HepG2 (cell line): ENCODE data around the gene EFNA4. TPM values are rescaled to one million over a fixed set of nuclear protein-coding genes. Genes with fewer than 3 reads are reported as not detected.
A peak's percentile ranks its signal among the peaks of the same experiment; 100 is the strongest.

Experiments used
- CCDC6 ChIP-seq: sonication (generic); formaldehyde crosslinking; IDR thresholded peaks from 2 replicates; pipeline ENCODE4 v1.8.1; 2022; ENCODE audit warnings: mild to moderate bottlenecking, missing genetic modification reagents, moderate library complexity
- GATAD1 ChIP-seq: IDR thresholded peaks from 2 replicates; pipeline ENCODE4 v1.6.1; 2016; ENCODE audit warnings: missing genetic modification reagents, missing compliant biosample characterization
- GLI4 ChIP-seq: sonication (generic); formaldehyde crosslinking; IDR thresholded peaks from 2 replicates; pipeline ENCODE4 v1.5.1; 2020; ENCODE audit warnings: missing genetic modification reagents, mild to moderate bottlenecking, moderate library complexity, borderline replicate concordance
- KLF16 ChIP-seq, 2 experiments: sonication (generic) in 1 of 2; formaldehyde crosslinking in 1 of 2; IDR thresholded peaks; 2 replicates each; pipeline versions ENCODE4 v1.6.1 to v1.8.0; 2016 to 2023; ENCODE audit warnings: missing genetic modification reagents in 2 of 2, missing compliant biosample characterization in 1 of 2
- KLF6 ChIP-seq: IDR thresholded peaks from 2 replicates; pipeline ENCODE4 v1.8.0; 2016; ENCODE audit warnings: missing biosample characterization, missing genetic modification reagents
- MTA3 ChIP-seq: sonication (generic); formaldehyde crosslinking; IDR thresholded peaks from 2 replicates; pipeline ENCODE4 v1.4.0; 2020; ENCODE audit warnings: missing genetic modification reagents
- NFIC ChIP-seq: IDR thresholded peaks from 2 replicates; pipeline ENCODE4 v1.6.1; 2012; ENCODE audit warnings: mild to moderate bottlenecking, low read length, inconsistent platforms
- NFKBIZ ChIP-seq: IDR thresholded peaks from 2 replicates; pipeline ENCODE4 v1.6.1; 2018; ENCODE audit warnings: missing genetic modification reagents, missing compliant biosample characterization
- RAD51 ChIP-seq: fragments of 450-650 bp; IDR thresholded peaks from 2 replicates; pipeline ENCODE4 v1.6.1; 2016; ENCODE audit warnings: borderline replicate concordance
- RBFOX2 ChIP-seq: fragments of 200-400 bp; formaldehyde crosslinking; IDR thresholded peaks from 2 replicates; pipeline ENCODE4 v1.6.1; 2017; ENCODE audit warnings: low read depth, mild to moderate bottlenecking, low read length
- SALL1 ChIP-seq: sonication (generic); formaldehyde crosslinking; IDR thresholded peaks from 2 replicates; pipeline ENCODE4 v1.8.0; 2022; ENCODE audit warnings: mild to moderate bottlenecking, missing genetic modification reagents
- SKI ChIP-seq: fragments of 450-650 bp; IDR thresholded peaks from one replicate; pipeline ENCODE4 v1.6.1; 2018; ENCODE audit warnings: mild to moderate bottlenecking; ENCODE audit not compliant: partially characterized antibody
- SOX5 ChIP-seq: IDR thresholded peaks from 2 replicates; pipeline ENCODE4 v1.6.1; 2016; ENCODE audit warnings: borderline replicate concordance
- SP140L ChIP-seq: sonication (generic); formaldehyde crosslinking; IDR thresholded peaks from 2 replicates; pipeline ENCODE4 v1.4.0; 2020; ENCODE audit warnings: missing genetic modification reagents, borderline replicate concordance
- TOPORS ChIP-seq: sonication (generic); formaldehyde crosslinking; IDR thresholded peaks from 2 replicates; pipeline ENCODE4 v1.8.0; 2023; ENCODE audit warnings: mild to moderate bottlenecking, missing genetic modification reagents
- ZBTB1 ChIP-seq: sonication (generic); formaldehyde crosslinking; IDR thresholded peaks from 2 replicates; pipeline ENCODE4 v1.4.0; 2020; ENCODE audit warnings: missing genetic modification reagents, borderline replicate concordance
- ZBTB49 ChIP-seq: sonication (generic); formaldehyde crosslinking; IDR thresholded peaks from 2 replicates; pipeline ENCODE4 v1.4.0; 2020; ENCODE audit warnings: missing genetic modification reagents, borderline replicate concordance
- ZBTB8A ChIP-seq: sonication (generic); formaldehyde crosslinking; IDR thresholded peaks from 2 replicates; pipeline ENCODE4 v1.4.0; 2020; ENCODE audit warnings: mild to moderate bottlenecking, low read depth, missing genetic modification reagents, borderline replicate concordance
- ZC3H13 ChIP-seq: sonication (generic); formaldehyde crosslinking; IDR thresholded peaks from 2 replicates; pipeline ENCODE4 v1.8.1; 2023; ENCODE audit warnings: mild to moderate bottlenecking, missing genetic modification reagents, moderate library complexity
- ZFYVE20 ChIP-seq: sonication (generic); formaldehyde crosslinking; IDR thresholded peaks from 2 replicates; pipeline ENCODE4 v1.8.0; 2023; ENCODE audit warnings: low read depth, mild to moderate bottlenecking, moderate library complexity, missing genetic modification reagents, borderline replicate concordance
- ZKSCAN5 ChIP-seq: sonication (generic); formaldehyde crosslinking; IDR thresholded peaks from 2 replicates; pipeline ENCODE4 v1.5.1; 2020; ENCODE audit warnings: mild to moderate bottlenecking, missing genetic modification reagents
- ZNF124 ChIP-seq: sonication (generic); formaldehyde crosslinking; IDR thresholded peaks from 2 replicates; pipeline ENCODE4 v1.4.0; 2020; ENCODE audit warnings: missing genetic modification reagents
- ZNF547 ChIP-seq: sonication (generic); formaldehyde crosslinking; IDR thresholded peaks from 2 replicates; pipeline ENCODE4 v1.5.1; 2020; ENCODE audit warnings: mild to moderate bottlenecking, missing genetic modification reagents
- ZNF687 ChIP-seq: sonication (generic); formaldehyde crosslinking; IDR thresholded peaks from 2 replicates; pipeline ENCODE4 v1.5.1; 2020; ENCODE audit warnings: mild to moderate bottlenecking, missing genetic modification reagents, moderate library complexity
- ZNF768 ChIP-seq: sonication (generic); formaldehyde crosslinking; IDR thresholded peaks from 2 replicates; pipeline ENCODE4 v1.4.0; 2020; ENCODE audit warnings: missing genetic modification reagents
- polyA plus RNA-seq, 8 experiments: library from polyadenylated mRNA; depleted of rRNA in 3 of 8; stranded (reverse) in 7 of 8; unstranded in 1 of 8; fragments of >200 nt; fragmentation: Illumina TruSeq in 4 of 8; extraction: Trizol in 4 of 8; gene quantifications; 2 replicates each; pipeline versions ENCODE4 v1.2.1 to v1.2.3, GENCODE V29; 2011 to 2016; ENCODE audit warnings: low read depth in 4 of 8, missing spikeins in 1 of 8, mixed read lengths in 1 of 8; ENCODE audit not compliant: insufficient read depth in 1 of 8
- total RNA-seq, 5 experiments: library from RNA; depleted of rRNA; stranded (reverse); fragments of >200 nt; fragmentation: Illumina TruSeq; extraction: Trizol; gene quantifications; 2 replicates each; pipeline ENCODE4 v1.2.3, GENCODE V29; 2016; ENCODE audit warnings: low read depth in 1 of 5

EFNA4 gene
- total and polyA plus RNA-seq, 2 of the 13 experiments (the other 11 are each of a cell fraction or from before 2014, with no cell fraction given): 12.0 to 17.2 TPM

- peak; percentile 94 for TF ChIP-seq CCDC6 (CRISPR knock-in tag)
- peak in 1 of 2 experiments; percentile 96; a peak in 2 of 4 replicates for TF ChIP-seq KLF16 (CRISPR knock-in tag; IDR thresholded peaks at IDR 0.05)
- peak; percentile 90 for TF ChIP-seq RBFOX2
- no peak for TF ChIP-seq GLI4 (CRISPR knock-in tag)
- no peak for TF ChIP-seq RAD51
- TF ChIP-seq SALL1 (CRISPR knock-in tag): peak; percentile 84
- TF ChIP-seq ZFYVE20: no peak
- 0 out of 2 replicates have a peak, but pooled peaks have one; percentile 82 for TF ChIP-seq SP140L
- TF ChIP-seq GATAD1 (CRISPR knock-in tag): peak; percentile 71
- peak; percentile 100 for TF ChIP-seq ZC3H13 (CRISPR knock-in tag)
- TF ChIP-seq ZBTB8A (CRISPR knock-in tag): peak; percentile 25; the same call in 1 of the 2 replicates
- no peak for TF ChIP-seq ZBTB1
- TF ChIP-seq ZBTB49 (CRISPR knock-in tag): no peak
- TF ChIP-seq ZNF124 (CRISPR knock-in tag): peak; percentile 40; the same call in 1 of the 2 replicates
- no peak for TF ChIP-seq NFKBIZ
- no peak for TF ChIP-seq ZKSCAN5 (CRISPR knock-in tag)
- TF ChIP-seq ZNF768 (CRISPR knock-in tag): peak; percentile 63; the same call in 1 of the 2 replicates
- TF ChIP-seq TOPORS (CRISPR knock-in tag): peak; percentile 38; the same call in 1 of the 2 replicates
- TF ChIP-seq SKI: peak; percentile 56
- peak; percentile 87; the same call in 1 of the 2 replicates for TF ChIP-seq ZNF547
- TF ChIP-seq MTA3 (CRISPR knock-in tag): no peak
- TF ChIP-seq SOX5: peak; percentile 47; the same call in 1 of the 2 replicates
- peak; percentile 81 for TF ChIP-seq KLF6
- TF ChIP-seq ZNF687 (CRISPR knock-in tag): peak; percentile 93
- no peak for TF ChIP-seq NFIC
These were observed 46.2 kb upstream of the EFNA4 start (continued) for GRCh38 chr1:155017041-155017945.
